Choroid plexus epithelial cell (primary cell): Measurements from ENCODE around the gene NPAS3.

Source experiments
- DNase-seq: peaks from one replicate; pipeline ENCODE4 v3.0.0-alpha.2; 2010; ENCODE audit warnings: low read depth
- H3K4me3 ChIP-seq: 2 replicates; pipeline ENCODE4 v1.5.1; 2011; ENCODE audit warnings: low read depth, mild to moderate bottlenecking, control low read depth, low read length, moderate library complexity
- CTCF ChIP-seq: conservative IDR thresholded peaks from 2 replicates; pipeline ENCODE4 v1.5.1; 2011; ENCODE audit warnings: low read depth, mild to moderate bottlenecking, control low read depth, inconsistent platforms, low read length, moderate library complexity

The NPAS3 gene

GRCh38 chr14:33563191-33563900 lies 624.7 kb downstream of the NPAS3 start:
- no peak for DNase-seq
- no peak for TF ChIP-seq CTCF
- H3K4me3 ChIP-seq: no peak overlapping the region

- no peak for TF ChIP-seq CTCF
- no peak for DNase-seq
- H3K4me3 ChIP-seq: no peak overlapping the region
These were observed 625.2 kb downstream of the NPAS3 start for GRCh38 chr14:33563901-33564197.

- no peak overlapping the region for H3K4me3 ChIP-seq
- peak; percentile 83 for DNase-seq
These were observed 626.3 kb downstream of the NPAS3 start for GRCh38 chr14:33564774-33565630.

GRCh38 chr14:33566082-33566481 lies 627.4 kb downstream of the NPAS3 start:
- no peak for TF ChIP-seq CTCF
- DNase-seq: no peak
- H3K4me3 ChIP-seq: no peak overlapping the region

More at GRCh38 chr14:33564774-33565630, 626.3 kb downstream of the NPAS3 start:
- no peak for TF ChIP-seq CTCF

- no peak overlapping the region for H3K4me3 ChIP-seq
- TF ChIP-seq CTCF: no peak
- DNase-seq: peak; percentile 41
These were observed 628.5 kb downstream of the NPAS3 start for GRCh38 chr14:33567023-33567728.

GRCh38 chr14:33567731-33568130 lies 629.1 kb downstream of the NPAS3 start:
- DNase-seq: peak; percentile 75
- no peak for TF ChIP-seq CTCF
- no peak overlapping the region for H3K4me3 ChIP-seq
